Endothelial cell of umbilical vein (primary cell): ENCODE measurements around the gene ARSB. TPM values are rescaled to one million over a fixed set of nuclear protein-coding genes. Genes with fewer than 3 reads are reported as not detected.
A peak's percentile ranks its signal among the peaks of the same experiment; 100 is the strongest.

Experiments
- BruUV-seq: library from RNA; stranded (reverse); fragments of 400-500 nt; replicated peaks from 2 replicates; lab custom pipeline; 2021; lab: Mats Ljungman, UMichigan
- CTCF ChIA-PET: fragments of 300-600, 350-600 bp; sonication (Branson Sonifier 250); formaldehyde crosslinking; loops from one replicate; lab custom pipeline; 2021; ENCODE audit warnings: antibody characterized with exemption, inconsistent platforms; lab: Charles Lee
- POLR2A ChIA-PET: fragments of 300-600, 350-600 bp; sonication (Branson Sonifier 250); formaldehyde crosslinking; loops from one replicate; lab custom pipeline; 2021; ENCODE audit warnings: antibody characterized with exemption, inconsistent platforms; lab: Charles Lee
- DNase-seq: peaks from one replicate; pipeline ENCODE4 v3.0.0-alpha.2; 2011; ENCODE audit warnings: low read depth, low spot score
- FAIRE-seq: peaks from 2 replicates; lab custom pipeline; 2011; peaks lifted over from hg19 to GRCh38; lab: Jason Lieb, UNC
- H2AFZ ChIP-seq: 2 replicates; pipeline ENCODE4 v1.6.0; 2012; ENCODE audit warnings: low read depth, low read length, control low read depth, inconsistent platforms
- H3K27ac ChIP-seq: 2 replicates; pipeline ENCODE4 v1.5.1; 2011; ENCODE audit warnings: low read depth, mild to moderate bottlenecking, control low read depth, low read length, moderate library complexity; ENCODE audit not compliant: insufficient read depth
- H3K27me3 ChIP-seq, 2 experiments: 2 replicates each; pipeline versions ENCODE4 v1.6.0 to v1.6.1; 2011; ENCODE audit warnings: low read length in 2 of 2, mixed read lengths in 1 of 2; ENCODE audit not compliant: control insufficient read depth in 2 of 2, insufficient read depth in 2 of 2
- H3K36me3 ChIP-seq, 2 experiments: 2 replicates in 1 of 2; 3 replicates in 1 of 2; pipeline ENCODE4 v1.5.1; 2011; ENCODE audit warnings: low read length in 2 of 2, mild to moderate bottlenecking in 1 of 2, moderate library complexity in 1 of 2; ENCODE audit not compliant: control insufficient read depth in 2 of 2, insufficient read depth in 2 of 2; ENCODE audit errors: extremely low read depth in 1 of 2
- H3K4me1 ChIP-seq: 3 replicates; pipeline ENCODE4 v1.5.1; 2011; ENCODE audit warnings: mild to moderate bottlenecking, low read length; ENCODE audit not compliant: control insufficient read depth, insufficient read depth; ENCODE audit errors: extremely low read depth
- H3K4me2 ChIP-seq: 2 replicates; pipeline ENCODE4 v1.6.1; 2011; ENCODE audit warnings: low read length, control low read depth, mixed read lengths; ENCODE audit not compliant: insufficient read depth
- H3K4me3 ChIP-seq, 3 experiments: fragments of 200-600 bp in 1 of 3; sonication (generic), shearing (Covaris generic) in 1 of 3; replicated peaks in 1 of 3; 2 replicates each; pipeline ENCODE4 v1.5.1; 2011 to 2016; ENCODE audit warnings: control low read depth in 3 of 3, low read length in 3 of 3, mild to moderate bottlenecking in 2 of 3, inconsistent platforms in 1 of 3, low read depth in 1 of 3, moderate library complexity in 1 of 3; ENCODE audit not compliant: insufficient read depth in 1 of 3
- H3K79me2 ChIP-seq: 2 replicates; pipeline ENCODE4 v1.6.0; 2012; ENCODE audit warnings: low read length, inconsistent platforms; ENCODE audit not compliant: control insufficient read depth, insufficient read depth
- H3K9ac ChIP-seq: replicated peaks from 2 replicates; pipeline ENCODE3; 2011; ENCODE audit warnings: low read length, control low read depth; ENCODE audit not compliant: insufficient read depth; ENCODE audit errors: extremely low read depth
- H3K9me1 ChIP-seq: replicated peaks from 3 replicates; pipeline ENCODE4 v1.6.0; 2011; ENCODE audit warnings: mild to moderate bottlenecking, low read length; ENCODE audit not compliant: control insufficient read depth, insufficient read depth; ENCODE audit errors: extremely low read depth
- H3K9me3 ChIP-seq: replicated peaks from 2 replicates; pipeline ENCODE4 v1.5.1; 2012; ENCODE audit warnings: low read length, inconsistent platforms; ENCODE audit not compliant: control insufficient read depth, insufficient read depth
- H4K20me1 ChIP-seq: replicated peaks from 2 replicates; pipeline ENCODE3; 2011; ENCODE audit warnings: mild to moderate bottlenecking, low read length; ENCODE audit not compliant: control insufficient read depth, insufficient read depth; ENCODE audit errors: extremely low read depth
- CTCF ChIP-seq, 2 donors: IDR thresholded peaks; 1 replicate in 1 of 2; 2 replicates in 1 of 2; pipeline ENCODE4 v1.5.1; 2011; ENCODE audit warnings: low read length in 2 of 2, mild to moderate bottlenecking in 2 of 2, moderate library complexity in 2 of 2, control low read depth in 1 of 2, inconsistent platforms in 1 of 2, low read depth in 1 of 2; ENCODE audit not compliant: insufficient read depth in 1 of 2; ENCODE audit errors: extremely low read depth in 1 of 2
- EZH2 ChIP-seq: IDR thresholded peaks from 2 replicates; pipeline ENCODE4 v1.6.1; 2012; ENCODE audit warnings: borderline replicate concordance, low read depth, mild to moderate bottlenecking, moderate library complexity, low read length, inconsistent platforms; ENCODE audit not compliant: severe bottlenecking
- FOS ChIP-seq: IDR thresholded peaks from 2 replicates; pipeline ENCODE4 v1.6.1; 2011; ENCODE audit warnings: mild to moderate bottlenecking, low read length, moderate library complexity, borderline replicate concordance; ENCODE audit not compliant: insufficient read depth
- GATA2 ChIP-seq: IDR thresholded peaks from 2 replicates; pipeline ENCODE4 v1.7.0; 2011; ENCODE audit warnings: low read depth, mild to moderate bottlenecking, moderate library complexity, mixed read lengths, low read length; ENCODE audit not compliant: insufficient read length, insufficient read depth
- JUN ChIP-seq: IDR thresholded peaks from 2 replicates; pipeline ENCODE4 v1.6.1; 2011; ENCODE audit warnings: borderline replicate concordance, low read depth; ENCODE audit not compliant: insufficient read length, insufficient read depth
- MAX ChIP-seq: IDR thresholded peaks from 2 replicates; pipeline ENCODE4 v1.6.1; 2011; ENCODE audit not compliant: insufficient read depth, insufficient read length
- MYC ChIP-seq: IDR thresholded peaks from one replicate; pipeline ENCODE4 v1.6.1; 2011; ENCODE audit warnings: mild to moderate bottlenecking, low read depth, low read length
- POLR2A ChIP-seq: IDR thresholded peaks from 2 replicates; pipeline ENCODE4 v1.6.1; 2012; ENCODE audit warnings: low read depth, mild to moderate bottlenecking, control low read depth, low read length
- POLR2AphosphoS5 ChIP-seq: IDR thresholded peaks from 2 replicates; pipeline ENCODE4 v1.6.1; 2012; ENCODE audit warnings: low read depth, mild to moderate bottlenecking, control low read depth, low read length, moderate library complexity; ENCODE audit not compliant: insufficient read depth
- dilution Hi-C: fragments of 300-500 bp; cut with MboI; formaldehyde crosslinking; loops from one replicate; pipeline ENCODE4 v1.15.0; 2019; ENCODE audit warnings: low sequenced_read_pairs; ENCODE audit not compliant: extremely low pct_ligation_motif_present
- intact Hi-C: fragments of 100-400 bp; cut with micrococcal nuclease; formaldehyde crosslinking; loops from one replicate; pipeline ENCODE4 v1.10.0; 2022
- polyA plus RNA-seq, 4 experiments: library from polyadenylated mRNA; depleted of rRNA in 3 of 4; stranded (reverse) in 3 of 4; unstranded in 1 of 4; fragments of >200 nt; gene quantifications; 2 replicates each; pipeline versions ENCODE4 v1.2.1 to v1.2.3, GENCODE V29; 2011 to 2012; ENCODE audit warnings: missing spikeins in 1 of 4
- total RNA-seq: library from RNA; stranded (reverse); gene quantifications from 2 replicates; pipeline ENCODE4 v1.2.3, GENCODE V29; 2021

The ARSB gene
- total and polyA plus RNA-seq, 2 donors (not counting 3 experiments of a cell fraction or from before 2014, with no cell fraction given), result 17.2 to 25.8 TPM

GRCh38 chr5:78799266-78800017 is 185.7 kb downstream of the ARSB start:
- CTCF ChIA-PET, result interaction anchor here (1.1 to 1.5 kb wide), 2 partner anchors 18 to 479 kb away, joined by 3 to 4 read pairs; no protein-coding TSS in a partner anchor
- no peaks in the 10 kb centered on the region for H4K20me1 ChIP-seq
- H3K27me3 ChIP-seq, result no peaks in the 10 kb centered on the region
- H3K9me1 ChIP-seq, result no peaks in the 10 kb centered on the region
- TF ChIP-seq CTCF (IDR thresholded peaks at IDR 0.05; ENCODE audit: extremely low read depth in 1 of 2, insufficient read depth in 1 of 2, low read depth in 1 of 2, low read length in 2 of 2), result peak in 1 of 2 donors; percentile 10
- TF ChIP-seq MYC, result no peak
- intact Hi-C loops (no loop called here), dilution Hi-C loops (no loop called here)
- no peak overlapping the region for H2AFZ ChIP-seq
- no peaks in the 10 kb centered on the region for H3K79me2 ChIP-seq
- FAIRE-seq (peak; percentile 56), DNase-seq (no peak)
- no peak overlapping the region for H3K9ac ChIP-seq
- H3K9me3 ChIP-seq, result no peaks in the 10 kb centered on the region
- H3K4me3 ChIP-seq, result no peak overlapping the region
- no peak overlapping the region for H3K4me2 ChIP-seq
- no peak overlapping the region for H3K27ac ChIP-seq
- no peaks in the 10 kb centered on the region for H3K36me3 ChIP-seq
- POLR2A ChIA-PET, result no interaction called here
- H3K4me1 ChIP-seq, result no peaks in the 10 kb centered on the region
- BruUV-seq, result no TSS peak

- intact Hi-C loops, result no loop called here
- Histone ChIP-seq H3K9me1 (no peaks in the 10 kb centered on the region), H3K4me3 (no peak overlapping the region), H3K9me3 (no peaks in the 10 kb centered on the region), H3K9ac (no peak overlapping the region), H3K36me3 (no peaks in the 10 kb centered on the region), H3K27me3 (no peaks in the 10 kb centered on the region), H2AFZ (no peak overlapping the region), H3K27ac (no peak overlapping the region), H3K4me2 (no peak overlapping the region), H3K4me1 (no peaks in the 10 kb centered on the region), H4K20me1 (no peaks in the 10 kb centered on the region), H3K79me2 (no peaks in the 10 kb centered on the region)
- DNase-seq, result no peak
- TF ChIP-seq POLR2A (no peak), FOS (no peak), POLR2AphosphoS5 (no peak), MAX (no peak), CTCF (IDR thresholded peaks at IDR 0.05; ENCODE audit: extremely low read depth in 1 of 2, insufficient read depth in 1 of 2, low read depth in 1 of 2, low read length in 2 of 2) (no peak), EZH2 (no peak), JUN (no peak), GATA2 (no peak), MYC (no peak)
- ChIA-PET CTCF (interaction anchor here (1.1 to 1.5 kb wide), 2 partner anchors 17 to 478 kb away, joined by 3 to 4 read pairs; no protein-coding TSS in a partner anchor), POLR2A (no interaction called here)
- no TSS peak for BruUV-seq
- FAIRE-seq, result no peak
- dilution Hi-C loops, result no loop called here
Measured at GRCh38 chr5:78798673-78799029, 186.5 kb downstream of the ARSB start.
